ENCODE measurements around the gene CD207. TPM values are rescaled to one million over a fixed set of nuclear protein-coding genes. Genes with fewer than 3 reads are reported as not detected.

Gene CD207
- total RNA-seq, 1 experiment from 2014 or later, result 1.1 TPM

GRCh38 chr2:70808983-70809958 is 26.3 kb downstream of the CD207 start:
- CTCF ChIA-PET, result interaction anchor here (0.6 kb wide), 1 partner anchor 108 kb away, joined by 3 read pairs; no protein-coding TSS in a partner anchor
- POLR2A ChIA-PET (ENCODE audit: low non-redundant PET), result interaction anchor here (0.6 kb wide), 1 partner anchor 467 kb away, joined by 6 read pairs; no protein-coding TSS in a partner anchor
- Histone ChIP-seq H3K36me3 (ENCODE audit: insufficient read depth, low read length, poor library complexity, severe bottlenecking) (no peaks in the 10 kb centered on the region), H3K27me3 (replicated peaks; ENCODE audit: insufficient read depth, low read depth, low read length, poor library complexity) (peaks cover 4% of the 10 kb centered on the region), H3K27ac (ENCODE audit: low read depth, low read length, poor library complexity, severe bottlenecking) (no peak overlapping the region), H3K4me3 (ENCODE audit: low read depth, low read length, poor library complexity, severe bottlenecking) (no peak overlapping the region), H3K9me3 (ENCODE audit: low read depth, low read length, poor library complexity, severe bottlenecking) (no peaks in the 10 kb centered on the region), H3K4me1 (ENCODE audit: insufficient read depth, low read length, poor library complexity, severe bottlenecking) (no peaks in the 10 kb centered on the region)
- TF ChIP-seq EZH2 (IDR thresholded peaks at IDR 0.05; ENCODE audit: borderline replicate concordance, low read depth, low read length, poor library complexity, severe bottlenecking), result no peak
- no peak for TF ChIP-seq CTCF (conservative IDR thresholded peaks at IDR 0.05; ENCODE audit: low read depth, low read length)
- intact Hi-C loops (cut with micrococcal nuclease; ENCODE audit: unreplicated experiment), result no loop called here
- no peak for DNase-seq (ENCODE audit: low spot score)
- BruUV-seq (replicated peaks), result no TSS peak

GRCh38 chr2:70807828-70808118 is 27.8 kb downstream of the CD207 start:
- no peak overlapping the region for H3K4me3 ChIP-seq (ENCODE audit: low read depth, low read length, poor library complexity, severe bottlenecking)
- intact Hi-C loops (cut with micrococcal nuclease; ENCODE audit: unreplicated experiment), result no loop called here
- H3K27ac ChIP-seq (ENCODE audit: low read depth, low read length, poor library complexity, severe bottlenecking), result no peak overlapping the region
- ChIA-PET CTCF (no interaction called here), POLR2A (ENCODE audit: low non-redundant PET) (no interaction called here)
- no peaks in the 10 kb centered on the region for H3K36me3 ChIP-seq (ENCODE audit: insufficient read depth, low read length, poor library complexity, severe bottlenecking)
- H3K9me3 ChIP-seq (ENCODE audit: low read depth, low read length, poor library complexity, severe bottlenecking), result no peaks in the 10 kb centered on the region
- no peak for TF ChIP-seq EZH2 (IDR thresholded peaks at IDR 0.05; ENCODE audit: borderline replicate concordance, low read depth, low read length, poor library complexity, severe bottlenecking)
- TF ChIP-seq CTCF (conservative IDR thresholded peaks at IDR 0.05; ENCODE audit: low read depth, low read length), result no peak
- BruUV-seq (replicated peaks), result no TSS peak
- no peak for DNase-seq (ENCODE audit: low spot score)
- no peaks in the 10 kb centered on the region for H3K27me3 ChIP-seq (replicated peaks; ENCODE audit: insufficient read depth, low read depth, low read length, poor library complexity)
- no peaks in the 10 kb centered on the region for H3K4me1 ChIP-seq (ENCODE audit: insufficient read depth, low read length, poor library complexity, severe bottlenecking)

- no TSS peak for BruUV-seq (replicated peaks)
- intact Hi-C loops (cut with micrococcal nuclease; ENCODE audit: unreplicated experiment), result no loop called here
These were observed 28.4 kb downstream of the CD207 start for GRCh38 chr2:70807102-70807827.

More at GRCh38 chr2:70807102-70807827, 28.4 kb downstream of the CD207 start:
- CTCF ChIA-PET, result no interaction called here
- H3K9me3 ChIP-seq (ENCODE audit: low read depth, low read length, poor library complexity, severe bottlenecking), result no peaks in the 10 kb centered on the region
- H3K36me3 ChIP-seq (ENCODE audit: insufficient read depth, low read length, poor library complexity, severe bottlenecking), result no peaks in the 10 kb centered on the region
- no peak for DNase-seq (ENCODE audit: low spot score)
- POLR2A ChIA-PET (ENCODE audit: low non-redundant PET), result no interaction called here
- no peak overlapping the region for H3K4me3 ChIP-seq (ENCODE audit: low read depth, low read length, poor library complexity, severe bottlenecking)
- H3K27ac ChIP-seq (ENCODE audit: low read depth, low read length, poor library complexity, severe bottlenecking), result no peak overlapping the region
- H3K4me1 ChIP-seq (ENCODE audit: insufficient read depth, low read length, poor library complexity, severe bottlenecking), result no peaks in the 10 kb centered on the region
- TF ChIP-seq CTCF (conservative IDR thresholded peaks at IDR 0.05; ENCODE audit: low read depth, low read length), result no peak
- no peak for TF ChIP-seq EZH2 (IDR thresholded peaks at IDR 0.05; ENCODE audit: borderline replicate concordance, low read depth, low read length, poor library complexity, severe bottlenecking)
- no peaks in the 10 kb centered on the region for H3K27me3 ChIP-seq (replicated peaks; ENCODE audit: insufficient read depth, low read depth, low read length, poor library complexity)

Measured in A673 (cell line).